Transverse colon (tissue), 3 donors: ENCODE data around the gene BACH2.

ENCODE experiments used
- CTCF ChIP-seq, 5 experiments: fragments of 200-600 bp in 3 of 5; fragments of 450-650 bp in 2 of 5; sonication (generic) in 3 of 5; IDR thresholded peaks; 1 replicate in 2 of 5; 2 replicates in 3 of 5; pipeline ENCODE4 v1.5.1; 2016 to 2017; ENCODE audit warnings: antibody characterized with exemption in 5 of 5, inconsistent platforms in 3 of 5, mild to moderate bottlenecking in 2 of 5, moderate library complexity in 1 of 5
- POLR2A ChIP-seq: fragments of 450-650 bp; IDR thresholded peaks from one replicate; pipeline ENCODE4 v1.6.1; 2016; ENCODE audit warnings: antibody characterized with exemption, mild to moderate bottlenecking, moderate library complexity

DNA sequence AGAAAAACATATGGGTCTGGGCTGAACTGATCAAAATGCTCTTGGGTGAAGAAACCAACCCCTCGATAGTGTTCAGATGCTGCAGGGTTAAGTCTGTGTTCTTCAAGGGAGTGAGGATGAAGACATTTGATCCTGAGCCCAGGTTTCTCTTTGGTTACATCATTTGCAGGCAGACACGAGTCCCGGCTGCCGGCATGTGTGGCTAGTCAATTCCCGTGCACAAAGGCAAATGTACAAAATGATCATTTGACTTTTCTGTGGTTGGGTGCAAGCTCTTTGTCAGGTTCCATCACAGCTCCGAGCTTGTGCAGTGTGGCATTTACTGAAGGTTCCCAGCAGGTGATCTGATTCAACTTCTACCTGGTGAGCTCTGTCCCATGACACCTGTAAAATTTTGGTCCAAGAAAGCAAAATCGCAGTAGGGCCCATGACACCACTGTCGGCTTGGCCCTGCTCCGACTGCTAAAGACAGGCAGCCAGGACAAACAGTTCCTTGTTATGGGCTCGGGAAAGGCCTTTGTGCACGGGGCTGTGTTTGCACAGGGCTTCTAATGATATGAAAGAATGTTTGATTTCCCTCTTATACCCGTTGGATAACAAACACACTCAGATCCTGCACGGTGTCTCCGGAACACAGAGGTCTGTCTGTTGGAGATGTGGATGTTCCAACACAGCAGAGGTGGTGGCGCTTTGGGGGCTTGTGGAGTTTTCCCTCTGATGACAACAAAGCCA is 355.4 kb downstream of the BACH2 start:
- TF ChIP-seq CTCF (IDR thresholded peaks at IDR 0.05) = no peak
- TF ChIP-seq POLR2A = no peak
